G401.6 (cell line): ENCODE measurements around the gene KCNIP4.

Experiments
- FAIRE-seq: peaks from 2 replicates; lab custom pipeline; 2012; peaks lifted over from hg19 to GRCh38; lab: Jason Lieb, UNC

The KCNIP4 gene

DNA sequence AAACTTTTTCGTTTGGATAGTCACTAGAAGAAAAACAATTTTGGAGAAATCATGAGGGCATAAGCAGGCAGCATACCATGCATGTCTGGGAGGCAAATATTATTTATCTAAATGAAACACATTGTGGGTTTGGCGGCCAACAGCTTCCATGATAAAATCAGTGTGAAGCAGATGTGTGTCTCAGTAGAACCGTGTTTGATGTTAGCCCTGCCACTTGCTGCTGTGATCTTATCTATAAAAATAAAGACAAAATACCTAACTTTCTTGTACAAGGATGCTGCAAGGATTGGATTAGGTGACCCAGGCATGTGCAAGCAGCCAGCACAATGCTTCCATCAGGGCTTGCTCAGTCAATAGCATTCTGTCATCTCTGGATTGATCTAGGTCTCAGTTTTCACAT lies 906.9 kb downstream of the KCNIP4 start:
- no peak for FAIRE-seq

DNA sequence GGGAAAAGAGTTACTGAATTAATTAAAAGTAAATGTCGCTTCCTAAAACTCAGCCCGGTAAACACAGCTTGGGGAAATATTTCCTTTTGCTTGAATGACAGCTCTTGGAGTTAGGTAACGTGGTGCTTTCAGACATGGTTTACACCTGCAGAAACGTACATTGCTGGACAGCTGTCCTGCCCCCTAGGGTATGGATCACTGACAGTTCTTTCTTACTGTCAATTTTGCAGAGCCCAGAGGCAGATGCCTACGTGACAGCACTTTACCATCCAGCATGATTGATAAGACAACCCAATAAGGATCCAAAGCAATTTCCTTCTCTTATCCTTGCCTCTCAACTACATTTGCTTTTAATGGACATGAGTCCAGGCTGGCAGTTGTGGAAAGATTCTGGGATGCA lies 913.8 kb downstream of the KCNIP4 start:
- no peak for FAIRE-seq

DNA sequence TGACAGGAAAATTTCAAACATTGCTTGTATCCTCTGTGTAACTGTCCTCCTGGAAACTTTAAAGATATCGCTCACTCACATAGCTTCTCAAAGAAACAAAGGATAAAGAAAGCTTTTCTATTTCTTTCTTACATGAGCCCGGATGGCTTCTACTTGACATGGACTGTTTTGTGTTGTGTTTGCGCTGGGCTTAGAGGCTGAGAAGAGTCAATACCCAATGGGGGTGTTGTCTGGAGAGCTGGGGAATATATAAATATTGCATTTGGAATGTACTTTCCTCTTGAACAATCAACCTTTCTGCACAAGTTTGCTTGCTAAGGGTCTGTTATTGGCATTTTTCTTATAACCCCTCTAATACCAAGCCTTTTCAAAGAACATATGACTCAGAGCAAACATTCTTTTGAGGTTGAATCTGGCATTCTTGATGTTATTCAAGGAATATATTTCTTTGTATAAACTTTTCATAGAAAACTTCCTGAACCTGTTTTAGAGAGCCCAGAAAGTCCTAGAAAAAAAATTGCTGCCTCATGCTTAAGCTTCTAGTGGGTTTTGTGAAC lies 916.4 kb downstream of the KCNIP4 start:
- no peak for FAIRE-seq

DNA sequence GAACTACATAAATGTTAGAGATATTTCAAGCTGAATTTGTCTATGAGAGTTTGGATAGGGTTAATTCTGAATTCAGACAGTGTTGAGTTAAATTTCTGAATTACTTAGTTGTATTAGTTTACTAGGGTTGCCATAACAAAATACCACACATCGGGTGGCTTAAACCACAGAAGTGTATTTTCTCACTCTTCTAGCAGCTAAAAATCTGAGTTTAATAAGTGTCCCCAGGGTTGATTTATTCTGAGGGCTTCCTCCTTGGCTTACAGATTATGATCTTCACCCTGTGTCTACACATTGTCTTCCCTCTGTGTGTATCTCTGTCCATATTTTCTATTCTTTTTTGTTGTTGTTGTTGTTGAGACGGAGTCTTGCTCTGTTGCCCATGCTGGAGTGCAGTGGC lies 929.8 kb downstream of the KCNIP4 start:
- FAIRE-seq, result no peak

DNA sequence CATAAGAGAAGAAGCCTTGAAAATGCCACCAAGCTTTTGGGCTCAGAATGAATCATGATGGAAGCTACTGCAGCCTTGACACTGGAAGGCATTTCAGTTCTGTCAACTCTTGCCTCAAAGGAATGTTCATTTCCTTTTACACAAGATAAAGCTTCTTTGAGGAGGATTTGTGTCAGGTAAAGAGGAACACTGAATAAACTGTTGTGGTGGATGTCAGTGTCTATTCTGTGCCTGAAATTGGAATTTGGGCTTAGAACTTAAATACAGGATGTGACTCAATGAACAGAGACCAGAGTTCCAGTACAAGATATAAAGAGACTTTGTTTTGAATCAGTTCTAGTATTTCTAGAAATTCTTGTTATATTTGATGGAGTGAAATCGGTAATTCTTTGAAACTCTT lies 935.1 kb downstream of the KCNIP4 start:
- FAIRE-seq, result no peak

DNA sequence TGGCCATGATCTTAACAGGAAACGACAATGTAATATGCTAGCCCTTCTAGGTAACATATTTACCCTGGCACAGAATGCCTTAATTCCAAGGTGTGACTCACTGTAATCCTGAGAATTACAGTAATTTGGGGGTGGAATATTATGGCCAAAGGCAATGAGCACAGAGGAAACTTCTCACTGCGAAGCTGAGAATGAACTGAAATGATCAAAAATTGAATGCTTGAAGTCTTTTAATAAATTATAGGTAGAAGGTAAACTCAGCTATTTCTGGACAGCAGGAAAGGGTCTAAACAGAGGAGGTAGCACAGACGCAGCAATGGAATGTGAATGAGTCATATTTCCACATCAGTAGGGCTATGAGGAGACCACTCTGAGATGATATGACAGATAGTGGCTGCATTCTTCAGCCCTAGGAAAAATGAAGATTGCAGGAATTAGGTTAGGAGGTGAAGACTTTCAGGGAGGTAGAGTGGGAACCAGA lies 935.7 kb downstream of the KCNIP4 start:
- no peak for FAIRE-seq

DNA sequence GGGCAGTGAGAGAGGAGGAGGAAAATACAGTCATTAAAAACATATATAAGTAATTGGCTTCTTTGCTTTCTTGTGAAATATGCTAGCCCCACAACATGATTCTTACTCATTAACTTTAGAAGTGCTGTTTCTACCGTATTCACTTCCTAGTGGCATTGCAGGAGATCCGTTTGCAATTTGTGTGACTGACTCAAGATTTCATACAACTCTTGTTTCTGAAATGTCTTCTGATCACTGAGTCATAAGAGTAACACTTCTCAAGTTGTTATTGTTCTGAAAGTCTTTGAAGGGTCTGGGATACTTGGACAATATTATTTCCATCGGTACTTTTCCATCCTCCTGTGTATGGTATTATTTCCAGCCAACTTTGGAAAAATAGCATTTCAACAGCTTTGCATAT lies 937.5 kb downstream of the KCNIP4 start:
- FAIRE-seq, result no peak

DNA sequence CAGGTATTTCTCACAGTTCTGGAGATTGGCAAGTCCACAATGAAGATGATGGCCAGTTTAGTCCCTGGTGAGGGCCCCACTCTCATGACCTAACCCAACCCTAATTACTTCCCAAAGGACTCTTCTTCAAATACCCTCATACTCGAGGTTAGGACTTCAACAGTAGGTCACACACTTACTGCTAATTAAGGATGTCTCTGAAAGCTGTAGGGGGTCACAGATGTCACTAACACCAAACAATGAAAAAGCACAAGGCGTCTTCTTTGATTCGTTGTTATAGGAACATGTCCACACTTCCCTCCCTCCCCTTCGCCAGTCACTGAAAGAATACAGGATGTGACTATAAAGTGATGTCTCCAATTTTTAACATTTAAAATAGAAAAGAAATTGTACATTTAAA lies 938.6 kb downstream of the KCNIP4 start:
- FAIRE-seq, result no peak

DNA sequence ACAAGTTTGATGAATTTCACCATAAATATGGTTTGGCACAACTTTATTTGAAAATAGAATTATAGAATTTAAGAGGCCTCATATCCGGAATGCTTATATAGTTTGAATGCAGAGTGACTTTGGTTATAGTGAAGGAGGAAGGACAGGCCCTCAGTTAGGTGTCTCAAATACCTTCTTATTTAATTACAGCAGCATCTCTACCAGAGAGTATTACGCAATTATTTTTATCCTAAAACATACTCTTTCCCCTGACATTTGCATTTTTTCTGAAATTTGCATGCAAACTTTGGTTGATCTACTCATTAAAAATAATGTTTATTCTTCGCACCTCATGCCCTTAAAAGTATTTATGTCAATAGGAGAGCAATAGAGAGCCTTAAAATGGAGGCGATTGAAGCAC lies 942.9 kb downstream of the KCNIP4 start:
- FAIRE-seq, result no peak

DNA sequence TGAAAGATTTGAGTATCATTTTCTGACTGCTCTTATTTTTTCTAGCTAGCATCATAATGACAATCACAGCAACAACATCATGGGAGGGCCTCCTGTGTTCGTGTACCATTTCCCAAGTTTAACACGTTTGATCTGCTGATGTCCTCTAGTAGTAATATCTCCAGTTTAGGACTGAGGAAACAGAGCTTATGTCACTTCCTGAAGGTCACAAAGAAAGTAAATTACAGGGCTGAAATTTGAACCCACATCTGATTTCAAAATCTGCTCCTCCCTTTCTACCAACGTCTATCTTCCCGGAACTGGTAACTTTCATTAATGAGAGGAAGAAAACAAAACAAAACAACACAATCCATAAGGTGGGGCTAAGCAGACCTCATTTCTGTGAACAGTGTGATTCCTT lies 945.6 kb downstream of the KCNIP4 start:
- no peak for FAIRE-seq

DNA sequence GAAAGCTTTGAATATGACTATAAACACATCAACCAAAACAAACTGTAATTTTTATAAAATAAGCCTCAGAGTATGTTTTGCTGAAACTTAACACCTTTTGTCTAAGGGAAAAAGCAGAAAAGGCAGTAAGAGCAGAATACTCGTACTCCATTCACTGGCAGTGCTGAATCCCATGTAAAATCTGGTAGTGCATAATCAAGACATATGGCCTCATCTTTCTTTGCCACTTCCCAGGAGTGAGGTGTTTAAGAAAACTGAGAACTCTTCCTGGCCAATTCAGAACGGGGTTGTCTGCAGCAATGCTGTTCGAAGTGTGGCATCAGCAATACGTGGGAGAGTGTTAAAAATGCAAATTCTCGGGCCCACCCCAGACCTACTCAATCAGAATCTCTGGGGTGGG lies 946.3 kb downstream of the KCNIP4 start:
- FAIRE-seq, result no peak

DNA sequence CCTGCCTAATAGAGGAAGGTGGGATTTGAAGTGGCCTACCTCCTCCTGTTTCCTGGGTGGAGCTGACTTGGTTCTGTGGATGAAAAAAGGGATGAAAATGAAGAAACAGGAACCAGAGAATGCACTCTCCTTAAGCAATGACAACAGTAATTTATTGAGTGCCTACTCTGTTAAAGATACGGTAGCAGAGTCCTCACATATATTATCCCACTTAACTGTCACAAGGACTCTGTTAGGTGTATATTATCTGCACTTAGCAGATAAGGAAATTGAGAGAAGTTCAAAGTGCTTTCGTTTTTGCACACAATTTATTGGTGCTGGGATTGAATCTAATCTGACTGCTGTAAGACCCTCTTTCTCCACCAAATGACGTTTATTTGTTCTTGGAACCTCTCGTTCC lies 947.1 kb downstream of the KCNIP4 start:
- FAIRE-seq, result no peak

DNA sequence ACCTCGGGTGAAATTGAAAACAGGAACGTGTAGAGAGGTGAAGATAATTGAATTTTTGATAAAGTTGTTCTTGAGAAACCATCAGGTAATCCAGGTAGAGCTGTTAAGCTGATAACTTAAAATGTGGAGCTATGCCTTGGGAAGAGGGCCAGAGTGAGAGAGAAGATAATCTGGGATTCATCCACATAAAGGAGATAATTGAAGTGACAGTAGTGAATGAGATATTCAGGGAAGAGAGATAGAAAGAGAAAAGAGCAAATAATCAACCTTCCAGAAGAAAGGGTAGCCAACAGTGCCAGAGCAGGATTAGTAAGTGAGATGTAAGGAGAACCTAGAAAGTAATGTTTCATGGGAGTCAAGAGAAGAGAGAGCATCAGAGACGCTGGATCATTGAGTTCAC lies 950.7 kb downstream of the KCNIP4 start:
- no peak for FAIRE-seq

DNA sequence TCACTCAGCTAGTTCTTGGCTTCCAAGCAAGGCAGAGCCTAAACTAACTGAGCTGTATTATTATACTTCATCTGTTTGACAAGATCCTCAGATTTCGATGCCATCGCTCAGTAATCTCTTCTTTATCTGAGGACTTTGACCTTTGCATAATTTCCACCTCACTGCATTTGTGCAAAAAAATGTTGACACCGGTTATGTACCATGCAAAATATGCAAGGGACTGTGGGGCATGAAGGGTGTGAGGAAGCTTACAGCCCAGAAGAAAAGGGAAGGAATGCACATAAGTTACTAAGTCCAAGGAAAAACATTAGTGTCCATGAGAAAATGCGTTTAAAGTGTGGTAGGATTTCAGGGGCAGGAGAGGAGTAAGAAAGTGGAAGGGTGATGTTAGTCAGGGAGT lies 953.0 kb downstream of the KCNIP4 start:
- FAIRE-seq, result no peak

DNA sequence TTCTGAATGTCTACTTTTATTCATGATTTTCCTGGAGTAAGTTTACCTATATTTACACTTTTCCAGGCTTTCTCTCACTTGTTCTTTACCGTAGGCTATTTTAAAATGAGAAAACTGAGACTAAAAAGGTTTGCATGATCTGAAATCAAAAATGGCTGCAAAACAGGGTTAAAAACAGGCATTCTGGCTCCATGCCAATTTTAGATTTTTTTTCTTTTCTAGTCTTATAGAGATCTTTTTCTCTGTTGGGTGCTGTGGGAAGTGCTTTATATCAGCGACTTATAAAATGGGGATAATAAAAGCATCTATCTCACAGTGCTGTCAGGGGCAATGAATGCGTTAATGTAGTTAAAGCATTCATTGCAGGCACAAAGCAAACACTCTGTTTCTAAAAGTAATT lies 953.6 kb downstream of the KCNIP4 start:
- no peak for FAIRE-seq

DNA sequence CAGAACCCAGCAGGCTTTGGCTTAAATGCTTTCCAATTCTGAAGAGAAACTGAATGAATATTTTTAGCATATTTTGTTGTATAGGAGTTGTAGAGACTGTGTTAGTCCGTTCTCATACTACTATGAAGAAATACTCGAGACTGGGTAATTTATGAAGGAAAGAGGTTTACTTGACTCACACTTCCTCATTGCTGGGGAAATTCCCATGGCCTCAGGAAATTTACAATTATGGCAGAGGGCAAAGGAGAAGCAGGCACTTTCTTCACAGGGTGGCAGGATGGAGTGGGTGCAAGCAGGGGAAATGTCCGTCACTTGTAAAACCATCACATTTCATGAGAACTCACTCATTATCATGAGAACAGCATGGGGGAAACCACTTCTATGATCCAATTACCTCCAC lies 956.6 kb downstream of the KCNIP4 start:
- no peak for FAIRE-seq

DNA sequence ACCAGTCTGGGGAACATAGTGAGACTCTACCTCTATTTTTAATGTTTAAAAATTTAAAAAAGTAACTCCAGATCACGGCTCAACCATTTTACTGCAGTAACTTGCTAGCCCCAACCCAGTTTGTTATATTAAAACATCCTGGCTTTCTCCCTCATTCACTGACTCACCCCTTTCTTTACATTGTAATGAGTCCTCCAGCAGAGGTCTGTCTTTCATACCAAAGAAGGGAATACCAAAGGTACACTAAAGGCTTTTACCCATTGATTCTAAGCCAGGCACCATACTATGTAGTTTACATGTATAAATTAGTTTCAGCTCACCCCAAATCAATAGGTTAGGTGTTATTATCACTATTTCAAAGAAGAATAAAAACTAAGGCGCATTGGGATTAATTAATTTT lies 961.4 kb downstream of the KCNIP4 start:
- FAIRE-seq, result no peak

DNA sequence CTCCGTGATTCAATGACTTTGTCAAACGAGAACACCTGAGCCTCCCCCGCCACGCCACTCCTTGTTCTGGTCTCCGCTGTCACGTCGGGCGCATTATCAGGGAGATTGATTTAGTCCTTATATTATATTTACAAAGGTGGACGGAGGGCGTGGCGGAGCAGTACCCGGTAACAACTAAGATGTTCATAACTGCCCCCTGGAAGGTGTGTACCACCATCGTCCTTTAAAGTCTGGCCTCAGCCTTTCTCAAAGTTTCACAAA lies 964.1 kb downstream of the KCNIP4 start:
- FAIRE-seq, result no peak

DNA sequence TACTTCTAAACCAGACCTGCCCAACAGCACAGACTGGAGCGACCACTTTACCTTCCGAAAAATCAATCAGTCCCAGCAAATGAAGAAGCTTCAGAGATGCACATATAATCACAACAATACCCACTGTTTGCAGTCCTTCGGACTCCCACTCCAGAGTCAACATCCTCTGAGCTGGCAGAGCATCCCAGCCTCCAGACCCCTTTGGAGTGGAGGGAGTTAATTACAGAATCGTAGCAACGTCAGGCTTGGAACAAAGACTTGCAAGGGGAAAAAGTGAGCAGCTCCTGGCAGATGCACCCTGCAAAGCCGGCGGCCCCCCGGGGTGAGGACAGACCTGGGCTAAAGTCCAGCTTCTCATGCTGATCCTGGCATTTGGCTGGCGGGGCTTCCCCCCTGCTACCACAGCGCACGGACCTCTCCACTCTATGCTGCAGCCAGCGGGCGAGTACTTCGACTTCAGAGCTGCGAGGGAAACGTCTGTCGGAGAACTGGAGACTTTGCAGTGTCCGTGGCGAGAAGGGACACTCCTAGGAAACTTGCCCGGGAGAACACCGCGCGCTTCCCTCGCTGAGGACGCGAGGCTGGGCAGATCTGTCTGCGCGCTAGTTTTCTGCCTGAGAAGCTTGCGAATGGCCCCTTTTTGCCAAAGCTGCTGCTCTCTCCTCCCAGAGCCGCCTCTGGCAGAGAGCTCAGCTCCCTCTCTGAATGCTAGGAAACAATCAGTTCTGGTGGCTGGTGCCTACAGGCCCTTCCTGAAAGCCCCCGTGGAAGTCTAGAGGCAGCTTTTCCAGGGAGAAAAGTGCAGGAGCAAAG lies 964.6 kb downstream of the KCNIP4 start:
- no peak for FAIRE-seq

DNA sequence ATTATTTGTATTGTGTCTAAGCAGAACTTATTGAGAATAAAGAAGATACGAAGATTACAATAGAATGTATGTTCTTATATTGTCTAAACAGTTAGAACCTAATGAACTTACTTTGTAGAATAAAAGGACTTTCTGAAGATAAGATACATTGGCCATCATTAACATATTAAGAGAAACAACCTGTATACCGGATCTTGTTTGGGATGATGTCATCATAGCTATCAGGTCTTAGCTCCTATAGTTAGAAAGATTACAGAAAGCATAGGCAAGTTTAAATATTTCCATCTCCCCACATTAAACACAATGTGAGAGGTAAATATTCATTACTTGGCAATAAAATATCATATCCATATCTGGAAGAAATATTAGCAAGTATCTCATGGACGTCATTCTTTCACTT lies 966.0 kb downstream of the KCNIP4 start:
- FAIRE-seq, result no peak

DNA sequence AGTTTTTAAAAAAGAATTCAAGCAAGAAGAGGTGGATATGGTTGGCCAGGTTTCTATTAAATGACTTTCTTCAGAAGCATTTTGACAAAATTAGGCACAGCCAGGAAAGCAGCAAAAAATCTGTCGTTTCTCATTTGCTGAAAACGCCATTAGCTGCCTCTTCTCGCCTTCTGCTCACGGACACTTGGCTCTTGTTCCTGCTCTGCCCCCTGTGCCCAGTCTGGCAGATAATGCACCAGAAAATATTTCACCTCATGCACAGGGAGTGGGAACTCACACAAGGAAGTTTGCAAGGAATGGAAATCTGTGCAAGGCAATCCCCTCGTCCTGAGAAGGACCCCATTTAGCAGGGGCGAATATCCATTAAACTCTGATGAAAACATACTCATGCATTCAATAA lies 988.3 kb downstream of the KCNIP4 start:
- FAIRE-seq, result no peak

DNA sequence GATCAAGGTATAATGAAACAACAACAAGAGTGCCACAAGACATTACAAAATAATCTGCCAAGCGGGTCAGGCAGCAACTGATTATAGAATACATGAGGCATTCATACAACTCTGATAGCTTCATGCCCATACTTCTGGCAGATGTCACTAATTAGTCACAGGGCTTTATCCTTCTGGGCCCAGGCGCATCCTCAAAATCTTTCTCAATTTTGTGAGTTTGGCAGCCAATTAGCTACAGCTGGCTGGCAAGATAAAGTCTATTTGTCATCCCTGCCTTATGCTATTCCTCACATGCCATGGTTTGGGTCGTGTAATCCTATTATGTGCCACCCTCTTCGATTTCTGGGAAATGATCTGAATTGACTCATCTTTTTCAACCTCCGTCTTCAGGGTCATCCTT lies 994.0 kb downstream of the KCNIP4 start:
- FAIRE-seq, result no peak

DNA sequence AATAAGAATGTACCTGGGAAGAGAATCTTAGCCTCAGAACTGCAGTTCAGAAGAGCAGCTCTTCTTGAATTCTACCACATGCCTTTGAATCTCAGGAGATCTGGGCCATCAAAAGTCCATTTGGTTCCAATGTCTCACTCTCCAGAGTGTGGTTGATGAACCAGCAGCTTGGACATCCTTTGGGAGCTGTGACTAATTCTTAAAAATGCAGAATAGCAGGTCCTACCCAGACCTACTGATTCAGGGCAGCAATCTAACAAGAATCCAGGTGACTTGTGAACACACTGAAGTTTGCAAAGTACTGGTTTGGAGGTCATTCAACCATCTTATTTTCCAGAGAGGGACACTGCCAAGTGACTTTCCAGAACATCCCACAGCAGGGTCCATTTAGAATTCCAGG lies 1003.6 kb downstream of the KCNIP4 start:
- FAIRE-seq, result no peak

DNA sequence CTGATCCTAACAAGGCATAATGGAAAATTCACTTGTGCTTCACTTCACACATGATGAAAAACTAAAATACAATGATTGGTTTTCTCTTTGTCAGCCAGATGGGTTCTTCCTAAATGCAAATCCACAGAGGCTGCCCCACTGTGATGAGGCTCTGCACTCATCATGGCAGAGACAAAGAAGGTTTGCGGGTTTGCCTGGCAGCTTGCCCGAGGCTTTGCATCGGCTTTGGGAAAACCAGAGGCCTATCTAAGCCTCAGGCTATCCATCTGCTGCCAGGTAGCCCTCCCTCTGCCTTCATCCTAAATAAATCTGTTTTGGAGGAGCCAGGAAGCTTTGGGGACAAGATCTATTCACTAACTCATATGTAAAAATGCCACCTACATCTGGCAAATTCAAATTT lies 1004.1 kb downstream of the KCNIP4 start:
- no peak for FAIRE-seq

DNA sequence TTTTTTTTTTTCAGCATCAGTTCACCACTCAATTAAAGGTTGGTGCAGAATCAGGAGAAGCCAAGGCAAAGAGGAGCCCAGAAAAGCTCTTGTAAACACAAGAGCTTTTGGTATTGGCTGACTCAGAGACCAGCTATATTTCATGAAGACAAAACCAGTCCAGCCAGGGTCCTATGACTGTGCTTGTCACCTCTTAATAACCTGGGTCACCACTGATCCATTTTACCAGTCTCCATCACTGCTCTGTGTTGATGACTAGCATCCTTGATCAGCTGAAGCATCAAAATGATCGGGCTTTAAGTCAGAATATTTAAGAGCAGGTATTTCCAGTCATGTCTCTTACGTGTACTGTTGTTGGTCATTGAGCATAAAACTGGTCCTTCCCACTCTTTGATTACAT lies 1010.4 kb downstream of the KCNIP4 start:
- FAIRE-seq, result no peak
